Colon (tissue), 2 donors: ENCODE results near the gene CCNI2.

Experiments
- FAIRE-seq: peaks from 2 replicates; lab custom pipeline; 2012; peaks lifted over from hg19 to GRCh38; lab: Jason Lieb, UNC
- donor health status: control.
- donor health status: control.

CCNI2 gene

GRCh38 chr5:132750471-132751230, 3.4 kb downstream of the CCNI2 start:
- no peak for FAIRE-seq

DNA sequence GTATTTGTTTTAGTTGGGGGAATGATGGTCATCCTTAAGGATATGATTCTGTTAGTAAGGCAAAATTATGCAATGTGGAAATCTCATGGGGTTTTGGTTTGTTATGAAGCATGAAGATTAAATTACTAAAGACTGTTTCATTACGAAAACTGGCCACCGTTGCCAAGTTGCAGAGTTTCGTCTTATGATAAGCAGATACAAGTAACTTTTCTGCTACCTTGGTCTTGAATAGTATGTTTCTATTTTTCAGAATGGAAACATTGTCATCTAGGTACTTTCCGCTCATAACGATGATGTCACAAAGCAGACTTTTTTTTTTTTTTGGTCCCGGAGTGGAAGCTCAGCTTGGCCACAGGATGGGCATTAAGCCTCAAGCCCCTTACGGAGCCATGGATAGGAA, 4.2 kb downstream of the CCNI2 start:
- FAIRE-seq = no peak

DNA sequence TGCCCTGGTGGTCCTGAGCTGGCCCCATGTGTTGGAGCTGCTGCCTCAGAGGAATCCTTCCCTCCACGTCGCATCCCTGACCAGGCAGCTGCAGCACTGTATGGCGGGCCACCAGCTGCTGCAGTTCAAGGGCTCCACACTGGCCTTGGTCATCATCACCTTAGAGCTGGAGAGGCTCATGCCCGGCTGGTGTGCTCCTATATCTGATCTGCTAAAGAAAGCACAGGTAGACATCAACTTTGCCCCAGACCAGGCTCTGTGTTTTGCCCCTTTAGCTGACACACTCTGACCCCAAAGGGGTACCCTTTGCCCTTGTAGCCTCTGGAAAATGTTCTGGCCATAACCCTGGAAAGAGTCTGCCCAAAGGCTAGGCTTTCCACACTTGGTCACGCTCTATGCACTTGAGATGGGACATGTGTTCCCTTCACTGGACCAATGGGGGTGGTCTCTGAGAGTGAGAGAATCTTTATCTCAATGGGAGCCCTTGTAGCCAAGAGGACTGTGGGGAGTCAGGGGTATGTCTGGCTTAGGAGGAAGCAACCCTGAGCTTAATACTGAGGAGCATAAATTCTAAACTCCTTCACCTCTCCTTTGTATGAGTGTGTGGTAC, 4.8 kb downstream of the CCNI2 start:
- FAIRE-seq = no peak

DNA sequence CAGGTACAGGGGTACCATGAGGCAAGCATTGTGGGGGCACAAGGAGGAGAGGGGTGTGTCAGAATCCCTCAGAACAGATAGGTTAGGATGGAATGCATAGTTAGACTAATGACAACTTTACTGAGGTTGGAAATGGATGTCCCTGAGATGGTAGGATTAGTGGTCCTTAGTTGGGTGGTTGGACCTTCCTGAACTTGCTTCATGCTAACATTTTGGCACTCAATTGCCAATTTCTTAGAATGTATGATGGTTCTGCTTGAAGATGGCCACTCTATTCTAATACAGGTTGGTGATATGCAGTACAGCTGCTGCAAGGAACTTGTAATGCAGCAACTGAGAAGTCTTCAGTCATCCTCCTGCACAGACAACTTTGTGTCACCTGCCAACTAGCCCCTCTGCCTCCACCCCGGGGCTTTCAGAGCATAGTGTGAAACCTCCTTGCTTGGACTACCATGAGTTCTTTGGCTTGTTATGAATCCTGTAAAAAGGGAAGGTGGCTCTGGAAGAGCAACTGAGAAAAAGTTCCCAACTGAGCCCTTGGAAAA, 5.4 kb downstream of the CCNI2 start:
- FAIRE-seq = no peak

GRCh38 chr5:132753135-132753987, 6.1 kb downstream of the CCNI2 start:
- no peak for FAIRE-seq

DNA sequence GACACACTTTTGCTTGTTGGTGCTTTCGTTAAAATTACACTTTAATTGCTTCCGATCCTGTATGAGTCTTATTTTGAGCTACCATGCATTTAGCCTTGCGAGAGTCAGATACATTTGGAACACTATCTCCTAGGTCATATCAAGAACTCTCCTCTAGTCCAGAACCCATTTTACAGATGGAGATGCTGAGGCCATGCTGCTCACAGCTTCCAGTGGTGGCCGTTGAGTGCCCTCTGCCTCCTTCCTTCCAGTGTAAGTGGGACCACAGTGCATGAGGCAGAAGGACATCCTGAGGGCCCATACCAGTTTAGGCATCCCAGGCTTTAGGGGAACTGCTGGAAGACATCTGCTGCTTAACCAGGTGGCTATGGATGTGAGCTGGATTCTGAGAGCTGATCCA, 6.9 kb downstream of the CCNI2 start:
- no peak for FAIRE-seq

DNA sequence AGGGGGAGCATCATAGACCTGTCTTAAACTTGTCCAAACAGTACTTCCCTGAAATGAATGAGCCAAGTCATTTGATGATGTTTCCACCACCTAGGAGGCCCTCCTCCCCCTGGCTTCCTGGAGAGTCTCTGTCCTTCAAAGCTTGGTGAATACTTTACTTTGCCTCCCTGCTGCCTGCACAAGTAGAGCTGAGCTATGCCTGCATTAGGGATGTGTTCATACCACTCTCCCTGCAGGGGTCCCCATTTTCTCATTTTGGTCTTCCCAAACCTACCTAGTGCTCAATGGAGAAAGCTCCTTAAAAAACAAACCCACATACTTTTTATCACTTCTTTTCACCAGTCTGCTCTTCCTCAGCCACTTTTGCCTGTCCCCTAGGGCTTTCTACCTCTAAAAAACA, 7.7 kb downstream of the CCNI2 start:
- no peak for FAIRE-seq

DNA sequence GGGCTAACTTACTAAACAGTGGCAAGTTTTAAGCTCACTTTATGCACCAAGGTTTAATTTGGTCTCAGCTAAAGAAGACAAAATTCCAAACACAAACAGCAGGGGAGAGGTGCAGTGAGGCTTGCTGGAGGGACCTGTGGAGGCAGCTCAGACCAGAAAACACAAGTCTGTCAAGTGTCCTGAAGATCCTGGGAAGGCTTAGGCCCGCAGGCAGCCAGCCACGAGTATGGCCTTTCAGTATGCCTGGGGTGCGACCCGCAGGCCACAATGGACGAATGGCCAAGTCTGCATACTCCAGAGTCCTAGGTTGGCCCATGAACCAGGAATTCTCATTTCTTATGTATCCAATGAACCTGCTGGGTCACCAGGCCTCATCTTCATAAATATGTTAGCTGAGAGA, 9.3 kb downstream of the CCNI2 start:
- no peak for FAIRE-seq

DNA sequence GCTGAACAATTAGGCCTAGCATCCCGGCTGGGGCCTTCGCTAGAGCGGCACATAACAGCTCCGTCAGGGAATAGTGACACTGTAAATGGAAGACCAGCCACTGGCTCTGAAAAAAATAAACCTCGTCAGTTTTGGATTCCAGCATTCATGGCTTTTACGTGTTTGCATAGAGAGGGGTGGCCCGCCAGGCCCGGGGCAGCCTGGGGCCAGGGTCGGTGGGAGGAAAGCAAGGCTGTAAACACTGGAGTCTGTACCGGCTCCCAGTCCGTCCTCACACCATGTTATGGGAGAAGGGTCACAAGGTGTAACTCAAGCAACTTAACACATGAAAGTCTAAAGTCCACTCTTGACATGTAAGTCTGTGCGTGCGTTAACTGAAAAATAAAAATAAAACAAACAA, 11.2 kb downstream of the CCNI2 start:
- no peak for FAIRE-seq

DNA sequence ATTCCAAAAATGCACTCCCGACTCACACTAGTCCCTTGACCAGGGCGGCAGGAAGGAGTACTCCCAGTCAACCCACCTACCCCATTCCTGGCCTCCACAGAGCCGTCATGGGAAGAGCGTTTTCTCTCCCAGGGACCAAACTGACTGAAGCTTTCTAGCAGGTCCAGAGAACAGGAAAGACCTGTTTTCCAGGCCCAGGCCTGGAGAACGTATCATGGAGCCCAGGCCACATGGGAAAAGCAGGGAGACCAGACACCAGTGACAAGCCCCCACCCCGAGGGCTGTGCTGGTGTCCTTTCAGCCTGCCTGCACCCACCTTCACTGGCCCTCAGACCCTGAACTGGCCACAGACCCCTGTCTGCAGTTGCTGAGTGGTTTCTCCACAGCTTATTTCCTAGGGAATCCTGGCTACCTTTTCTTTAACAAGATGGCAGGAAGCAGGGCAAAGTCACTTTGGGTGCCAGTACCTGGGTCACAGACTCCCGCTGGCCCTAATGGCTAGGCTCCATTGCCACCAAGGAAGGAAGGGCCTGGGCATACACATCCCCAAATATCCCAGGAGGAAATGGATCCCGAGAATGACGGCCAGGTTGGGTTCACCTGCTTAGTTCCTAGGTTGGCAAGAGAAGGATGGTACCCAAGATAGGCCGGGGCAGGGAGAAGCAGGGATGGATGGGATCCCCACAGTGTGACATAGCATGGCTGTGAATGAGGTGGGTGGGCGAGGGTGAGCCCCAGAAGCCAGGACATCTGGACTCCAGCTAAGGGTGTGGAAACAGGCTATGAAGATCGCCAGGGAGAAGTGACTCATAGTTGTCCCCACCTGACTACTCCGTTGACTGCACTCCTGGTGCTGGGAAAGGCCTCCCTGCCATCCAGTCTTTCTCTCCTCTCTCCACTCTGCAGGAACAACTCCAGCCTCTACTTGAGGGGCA, 12.2 kb downstream of the CCNI2 start:
- FAIRE-seq = no peak

DNA sequence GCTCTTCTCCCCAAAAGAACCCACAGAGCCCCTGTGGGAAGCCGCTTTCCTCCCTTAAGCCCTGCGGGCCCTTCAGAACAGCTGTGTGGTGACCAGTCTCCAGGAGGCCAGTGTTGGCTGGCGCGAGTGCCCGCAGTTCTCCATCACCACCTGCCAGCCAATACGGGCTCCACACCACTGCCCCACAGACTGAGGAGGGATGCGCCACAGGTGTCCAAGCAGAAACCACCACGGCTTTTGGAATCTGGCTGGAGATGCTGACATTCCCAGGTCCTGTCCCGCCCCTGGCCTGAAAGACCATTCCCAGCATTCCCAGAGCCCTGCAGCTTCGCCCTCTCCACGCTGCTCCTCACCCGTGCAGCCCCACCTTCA, 12.8 kb downstream of the CCNI2 start:
- FAIRE-seq = no peak

GRCh38 chr5:132760601-132761317, 13.5 kb downstream of the CCNI2 start:
- no peak for FAIRE-seq

- FAIRE-seq = no peak
Measured at GRCh38 chr5:132761321-132762240, 14.4 kb downstream of the CCNI2 start.

DNA sequence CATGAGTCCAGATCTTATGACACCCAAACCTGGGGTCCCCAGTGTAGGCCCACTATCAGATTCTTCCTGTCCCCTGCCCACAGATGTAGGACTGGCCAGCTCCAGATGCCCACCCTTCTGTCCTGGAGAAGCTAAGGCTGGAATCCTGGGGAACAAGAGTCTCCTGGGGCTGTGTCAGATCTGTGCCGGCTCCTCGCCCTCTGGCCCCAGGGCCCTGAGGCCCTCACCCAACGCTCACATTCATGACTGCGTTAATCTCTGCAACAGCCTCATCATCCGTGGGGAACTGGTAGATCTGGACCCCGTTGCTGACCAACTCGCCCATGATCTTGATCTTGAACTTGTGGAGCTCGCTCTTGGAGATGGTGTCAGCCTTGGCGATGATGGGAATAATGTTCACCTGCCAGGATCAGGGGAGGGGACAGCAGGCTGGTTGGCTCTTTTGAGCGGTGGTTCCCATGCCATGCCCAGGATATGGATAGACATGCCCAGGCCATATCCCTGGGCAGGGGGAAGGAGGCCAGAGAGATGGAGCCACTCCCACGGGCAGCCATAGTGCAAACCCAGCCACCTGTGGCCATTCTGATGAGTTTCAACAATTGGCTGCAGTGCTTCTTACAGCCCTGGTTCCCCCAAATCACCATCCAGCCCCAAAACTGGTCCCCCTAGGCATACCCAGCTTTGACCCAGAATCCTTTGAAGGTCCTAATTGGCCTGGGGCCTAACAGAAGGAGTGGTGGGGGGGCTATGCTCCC, 15.2 kb downstream of the CCNI2 start:
- no peak for FAIRE-seq

- no peak for FAIRE-seq
Measured at GRCh38 chr5:132763181-132764036, 16.2 kb downstream of the CCNI2 start.

DNA sequence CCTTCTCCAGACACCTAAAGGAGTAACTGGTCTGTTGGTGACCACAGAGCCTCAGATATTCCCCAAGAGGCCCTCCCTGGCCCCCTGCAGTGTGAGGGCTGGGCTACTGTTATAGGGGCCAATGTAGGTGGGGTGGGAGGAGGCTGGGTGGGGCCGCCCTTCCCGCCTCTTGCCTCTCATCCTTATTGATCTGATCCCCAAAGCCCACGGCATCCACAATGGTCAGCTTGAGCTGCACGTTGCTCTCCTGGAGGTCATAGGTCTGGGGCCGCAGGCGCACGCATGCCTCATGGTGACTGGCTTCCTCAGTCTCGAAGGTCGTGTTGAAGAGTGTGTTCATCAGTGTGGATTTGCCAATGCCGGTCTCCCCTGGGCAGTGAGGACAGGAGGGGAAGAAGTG, 16.8 kb downstream of the CCNI2 start:
- no peak for FAIRE-seq

DNA sequence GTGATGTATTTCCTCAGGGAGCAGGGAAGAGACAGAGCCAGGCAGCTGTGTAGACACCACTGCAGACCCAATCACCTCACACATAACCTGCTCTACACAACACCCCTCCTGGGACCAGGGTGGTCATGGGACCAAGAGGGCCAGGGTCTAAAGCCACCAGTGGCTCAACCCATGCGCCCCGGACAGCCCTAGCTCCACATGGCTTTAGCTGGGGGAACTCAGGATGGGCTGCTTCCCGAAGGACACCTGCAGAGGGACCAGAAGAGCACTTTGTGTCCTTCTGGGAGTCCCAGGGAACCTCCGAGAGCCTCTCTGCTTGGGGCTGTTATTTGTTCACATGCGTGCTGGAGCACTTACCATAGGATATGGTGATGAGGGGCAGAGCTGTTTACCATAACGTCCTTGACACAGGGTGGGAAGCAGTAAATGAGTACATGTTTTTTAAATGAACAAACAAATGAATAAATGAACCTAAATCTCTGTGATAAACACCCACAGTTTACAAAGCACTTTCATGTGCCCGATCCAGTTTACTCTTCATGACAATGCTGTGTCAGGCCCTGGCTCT, 17.5 kb downstream of the CCNI2 start:
- no peak for FAIRE-seq
